Esophagus muscularis mucosa (tissue), 4 donors: ENCODE results near the gene EIF4G1.
A peak's percentile ranks its signal among the peaks of the same experiment; 100 is the strongest.

Experiments used
- EP300 ChIP-seq: sonication (generic); formaldehyde crosslinking; IDR thresholded peaks from one replicate; pipeline ENCODE4 v1.6.1; 2017; ENCODE audit warnings: antibody characterized with exemption
- POLR2A ChIP-seq: fragments of 450-650 bp; IDR thresholded peaks from one replicate; pipeline ENCODE4 v1.6.1; 2017; ENCODE audit warnings: antibody characterized with exemption, moderate library complexity, mild to moderate bottlenecking, low read depth
- POLR2AphosphoS5 ChIP-seq, 2 donors: sonication (generic); formaldehyde crosslinking; IDR thresholded peaks; one replicate each; pipeline ENCODE4 v1.6.1; 2017; ENCODE audit warnings: antibody characterized with exemption in 2 of 2
- TF ChIP-seq, protein P1 (sequence below), 3 experiments: fragments of 200-600 bp in 2 of 3; fragments of 450-650 bp in 1 of 3; sonication (generic) in 2 of 3; IDR thresholded peaks; one replicate each; pipeline ENCODE4 v1.5.1; 2017 to 2019; ENCODE audit warnings: antibody characterized with exemption in 3 of 3, mild to moderate bottlenecking in 2 of 3, moderate library complexity in 1 of 3

GRCh38 chr3:184337399-184337714 lies 23.0 kb downstream of the EIF4G1 start, which contains the start of gene FAM131A:
- TF ChIP-seq, protein P1, sequence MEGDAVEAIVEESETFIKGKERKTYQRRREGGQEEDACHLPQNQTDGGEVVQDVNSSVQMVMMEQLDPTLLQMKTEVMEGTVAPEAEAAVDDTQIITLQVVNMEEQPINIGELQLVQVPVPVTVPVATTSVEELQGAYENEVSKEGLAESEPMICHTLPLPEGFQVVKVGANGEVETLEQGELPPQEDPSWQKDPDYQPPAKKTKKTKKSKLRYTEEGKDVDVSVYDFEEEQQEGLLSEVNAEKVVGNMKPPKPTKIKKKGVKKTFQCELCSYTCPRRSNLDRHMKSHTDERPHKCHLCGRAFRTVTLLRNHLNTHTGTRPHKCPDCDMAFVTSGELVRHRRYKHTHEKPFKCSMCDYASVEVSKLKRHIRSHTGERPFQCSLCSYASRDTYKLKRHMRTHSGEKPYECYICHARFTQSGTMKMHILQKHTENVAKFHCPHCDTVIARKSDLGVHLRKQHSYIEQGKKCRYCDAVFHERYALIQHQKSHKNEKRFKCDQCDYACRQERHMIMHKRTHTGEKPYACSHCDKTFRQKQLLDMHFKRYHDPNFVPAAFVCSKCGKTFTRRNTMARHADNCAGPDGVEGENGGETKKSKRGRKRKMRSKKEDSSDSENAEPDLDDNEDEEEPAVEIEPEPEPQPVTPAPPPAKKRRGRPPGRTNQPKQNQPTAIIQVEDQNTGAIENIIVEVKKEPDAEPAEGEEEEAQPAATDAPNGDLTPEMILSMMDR (IDR thresholded peaks at IDR 0.05), result peak in 1 of 3 experiments; percentile 7
- TF ChIP-seq POLR2AphosphoS5 (IDR thresholded peaks at IDR 0.05) (peak; percentile 75 to 78), EP300 (no peak), POLR2A (no peak)
